Spinal cord (tissue), 10 donors: ENCODE measurements around the gene STAP2. TPM values are rescaled to one million over a fixed set of nuclear protein-coding genes. Genes with fewer than 3 reads are reported as not detected.
"Not testable (repeated sequence)": the region's sequence is repeated elsewhere in the genome, so short reads cannot be mapped to it uniquely, and the experiment has no call there.

Experiments used
- DNase-seq, 6 donors: peaks; one replicate each; pipeline versions ENCODE4 v3.0.0 to v3.0.0-alpha.2; 2013 to 2015; ENCODE audit warnings: low spot score in 6 of 6, low read depth in 4 of 6
- H3K27ac ChIP-seq: one replicate; pipeline ENCODE4 v1.5.1; 2013; ENCODE audit warnings: low read depth, low read length, control low read depth
- H3K27me3 ChIP-seq: one replicate; pipeline ENCODE4 v1.6.1; 2013; ENCODE audit warnings: low read length; ENCODE audit not compliant: control insufficient read depth, insufficient read depth
- H3K36me3 ChIP-seq: one replicate; pipeline ENCODE4 v1.6.1; 2013; ENCODE audit warnings: low read length; ENCODE audit not compliant: control insufficient read depth, insufficient read depth
- H3K4me1 ChIP-seq: one replicate; pipeline ENCODE4 v1.6.1; 2013; ENCODE audit warnings: low read length; ENCODE audit not compliant: control insufficient read depth, insufficient read depth
- H3K4me3 ChIP-seq: one replicate; pipeline ENCODE4 v1.5.1; 2013; ENCODE audit warnings: low read depth, low read length, control low read depth
- H3K9me3 ChIP-seq: one replicate; pipeline ENCODE4 v1.6.1; 2013; ENCODE audit warnings: low read length; ENCODE audit not compliant: control insufficient read depth, insufficient read depth
- WGBS: methylation state at CpG from one replicate; pipeline ENCODE4 v1.1.5; 2013; ENCODE audit warnings: missing lambda C conversion rate; ENCODE audit not compliant: insufficient coverage; 5-methylcytosine and 5-hydroxymethylcytosine counted together
- polyA plus RNA-seq, 2 donors: library from polyadenylated mRNA; unstranded; fragments of 120-200 nt; gene quantifications; one replicate each; pipeline ENCODE4 v1.2.1, GENCODE V29; 2013; ENCODE audit not compliant: insufficient read length in 2 of 2
- total RNA-seq, 2 donors: library from RNA; depleted of rRNA in 1 of 2; stranded (reverse); fragments of 120-200 nt in 1 of 2; fragments of >200 nt in 1 of 2; gene quantifications; one replicate each; pipeline versions ENCODE4 v1.2.3 to v1.2.4, GENCODE V29; 2013 to 2014
- donor health status: healthy.

Gene STAP2
- total and polyA plus RNA-seq, 4 donors = 3.2 to 21.9 (median 6.9) TPM

- 18% methylated on average over 3 of the region's 8 CpGs for WGBS
- H3K4me1 ChIP-seq = peaks cover 8% of the 10 kb centered on the region
- H3K4me3 ChIP-seq = no peak overlapping the region
- H3K27me3 ChIP-seq = no peaks in the 10 kb centered on the region
- H3K27ac ChIP-seq = no peak overlapping the region
- H3K9me3 ChIP-seq = no peaks in the 10 kb centered on the region
- H3K36me3 ChIP-seq = peaks cover 9% of the 10 kb centered on the region
- no peak for DNase-seq
Observed at GRCh38 chr19:4291184-4291732, 47.4 kb downstream of the STAP2 start.

DNA sequence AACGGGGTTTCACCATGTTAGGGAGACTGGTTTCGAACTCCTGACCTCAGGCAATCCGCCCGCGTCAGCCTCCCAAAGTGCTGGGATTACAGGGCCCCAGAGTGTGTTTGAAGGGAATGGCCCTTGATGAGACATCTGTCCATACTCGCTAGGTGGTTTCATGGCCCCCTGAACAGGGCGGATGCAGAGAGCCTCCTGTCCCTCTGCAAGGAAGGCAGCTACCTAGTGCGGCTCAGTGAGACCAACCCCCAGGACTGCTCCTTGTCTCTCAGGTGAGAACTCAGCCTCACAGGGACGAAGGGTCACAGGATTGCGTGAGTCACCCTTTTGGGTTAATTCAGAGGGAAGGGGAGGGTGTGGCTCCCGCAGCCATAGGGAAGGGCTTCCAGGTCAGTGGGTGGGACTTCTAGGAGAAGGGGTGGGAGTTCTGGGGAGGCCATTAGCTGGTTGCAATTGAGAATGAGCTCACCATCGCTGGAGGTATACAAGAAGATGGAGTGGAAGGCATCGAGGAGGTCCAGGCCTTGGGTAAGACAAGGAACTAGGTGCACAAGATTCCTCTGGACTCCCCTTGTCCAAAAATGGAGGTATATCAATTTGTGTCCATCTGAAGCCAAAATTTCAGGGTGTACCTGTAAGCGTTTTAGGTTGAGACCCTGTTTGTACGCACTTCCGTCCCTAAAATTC is 50.4 kb downstream of the STAP2 start:
- no peak overlapping the region for H3K4me3 ChIP-seq
- H3K27ac ChIP-seq = no peak overlapping the region
- DNase-seq = no peak
- H3K9me3 ChIP-seq = no peaks in the 10 kb centered on the region
- WGBS = 80% methylated on average over 13 of the region's 16 CpGs
- no peaks in the 10 kb centered on the region for H3K27me3 ChIP-seq
- peaks cover 4% of the 10 kb centered on the region for H3K4me1 ChIP-seq
- peaks cover 18% of the 10 kb centered on the region for H3K36me3 ChIP-seq

- H3K36me3 ChIP-seq = peaks cover 19% of the 10 kb centered on the region
- DNase-seq, H3K9me3 ChIP-seq, H3K4me3 ChIP-seq, H3K27me3 ChIP-seq, H3K4me1 ChIP-seq, H3K27ac ChIP-seq: not testable (repeated sequence)
- 83% methylated on average over 4 of the region's 4 CpGs for WGBS
Observed at GRCh38 chr19:4286141-4286540, 52.5 kb downstream of the STAP2 start.

- H3K27ac ChIP-seq = no peak overlapping the region
- 79% methylated on average over 5 of the region's 6 CpGs for WGBS
- H3K4me1 ChIP-seq = peaks cover 5% of the 10 kb centered on the region
- H3K36me3 ChIP-seq = peaks cover 13% of the 10 kb centered on the region
- peaks cover 4% of the 10 kb centered on the region for H3K27me3 ChIP-seq
- no peak overlapping the region for H3K4me3 ChIP-seq
- no peak for DNase-seq
- no peaks in the 10 kb centered on the region for H3K9me3 ChIP-seq
Observed at GRCh38 chr19:4284974-4285373, 53.7 kb downstream of the STAP2 start.

- Histone ChIP-seq H3K27me3 (peaks cover 9% of the 10 kb centered on the region), H3K4me3 (no peak overlapping the region), H3K27ac (no peak overlapping the region), H3K36me3 (peaks cover 13% of the 10 kb centered on the region), H3K4me1 (peaks cover 10% of the 10 kb centered on the region), H3K9me3 (no peaks in the 10 kb centered on the region)
- DNase-seq = peak in 1 of 6 donors; percentile 58
- WGBS = 31% methylated on average over 11 of the region's 20 CpGs
Observed at GRCh38 chr19:4284176-4284958, 54.3 kb downstream of the STAP2 start.

GRCh38 chr19:4279530-4280422 is 58.9 kb downstream of the STAP2 start:
- Histone ChIP-seq H3K4me1 (peaks cover 30% of the 10 kb centered on the region), H3K9me3 (no peaks in the 10 kb centered on the region), H3K27me3 (peaks cover 9% of the 10 kb centered on the region), H3K4me3 (peak overlapping the region; percentile 42), H3K36me3 (peaks cover 9% of the 10 kb centered on the region), H3K27ac (no peak overlapping the region)
- peak in 1 of 6 donors; percentile 43 for DNase-seq
- 2% methylated on average over 71 of the region's 71 CpGs for WGBS

DNA sequence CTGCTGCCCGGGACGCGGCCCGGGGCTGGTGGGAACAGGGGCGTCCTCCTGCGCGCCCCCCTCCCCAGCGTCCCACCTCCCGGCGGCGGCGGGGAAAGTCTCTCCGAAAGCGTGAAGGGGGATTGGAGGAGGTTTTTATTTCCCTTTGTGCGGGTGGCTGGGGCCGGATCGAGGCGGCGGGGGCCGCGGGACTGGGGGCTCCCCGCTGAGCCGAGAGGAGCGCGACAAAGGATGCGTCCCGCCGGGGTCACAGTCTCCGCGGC is 59.4 kb downstream of the STAP2 start:
- Histone ChIP-seq H3K27ac (no peak overlapping the region), H3K9me3 (no peaks in the 10 kb centered on the region), H3K27me3 (peaks cover 9% of the 10 kb centered on the region), H3K4me1 (peaks cover 30% of the 10 kb centered on the region), H3K36me3 (peaks cover 5% of the 10 kb centered on the region), H3K4me3 (peak overlapping the region; percentile 42)
- no peak for DNase-seq
- WGBS = under 1% methylated on average over 20 of the region's 30 CpGs

DNA sequence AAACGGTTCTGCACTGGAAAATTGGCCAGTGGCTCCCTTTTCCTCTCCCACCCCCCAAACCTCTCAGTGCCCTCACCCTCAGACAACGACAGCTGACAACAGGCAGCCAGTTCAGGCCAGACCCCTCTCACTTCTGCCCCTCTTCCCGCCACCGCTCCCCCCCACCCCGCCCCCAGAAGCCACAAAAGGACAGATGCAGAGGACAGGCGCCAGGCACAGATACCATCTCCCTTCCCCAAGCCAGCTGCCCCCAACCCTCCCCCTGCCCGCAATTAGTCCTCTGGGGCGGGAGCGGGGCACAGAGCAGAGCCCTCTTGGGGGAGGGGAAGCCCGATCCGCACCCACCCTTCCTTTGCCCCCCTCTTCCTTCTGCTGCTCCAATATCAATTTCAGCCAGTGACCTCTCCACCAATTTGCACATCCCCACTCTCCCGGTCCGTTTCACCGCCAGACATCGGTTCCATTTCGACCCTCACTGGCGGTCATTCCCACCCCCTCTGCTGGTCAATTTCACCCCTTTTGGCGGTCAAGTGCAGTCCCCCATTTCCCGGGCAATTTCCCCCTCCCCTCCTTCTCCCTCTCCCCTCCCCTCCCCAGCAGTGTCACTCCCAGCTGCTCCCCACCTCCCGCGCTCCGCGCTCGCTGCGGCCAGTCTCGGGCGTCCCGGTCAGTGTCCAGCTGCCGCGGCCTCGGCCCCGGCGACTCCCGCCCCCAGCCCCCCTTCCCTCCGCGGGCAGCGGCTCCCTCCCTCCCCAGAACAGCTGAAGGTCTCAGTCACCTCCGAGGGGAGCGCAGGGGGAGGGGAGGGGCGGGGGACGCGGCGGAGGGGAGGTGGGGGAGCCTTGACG is 60.0 kb downstream of the STAP2 start, which contains the start of gene SHD:
Gene SHD, plus strand, starts transcription at position 848 of the 848 bp plus-strand sequence. CDS start 798 bp downstream, outside the sequence.
- Histone ChIP-seq H3K4me1 (peaks cover 30% of the 10 kb centered on the region), H3K27ac (peak within 1 kb of the TSS; percentile 25), H3K9me3 (no peaks in the 10 kb centered on the region), H3K36me3 (peaks cover 7% of the 10 kb centered on the region), H3K4me3 (peak within 1 kb of the TSS; percentile 42), H3K27me3 (peaks cover 9% of the 10 kb centered on the region)
- 2% methylated on average over 14 of the region's 44 CpGs for WGBS
- DNase-seq = peak in 2 of 6 donors; percentile 53 to 71
